Thyroid gland (tissue), 4 donors: ENCODE measurements around the gene FAM3D. TPM values are rescaled to one million over a fixed set of nuclear protein-coding genes. Genes with fewer than 3 reads are reported as not detected.

Experiments used
- DNase-seq, 2 donors: peaks; one replicate each; pipeline ENCODE4 v3.0.0-alpha.2; 2019
- H3K27ac ChIP-seq, 3 donors: fragments of 200-600 bp; sonication (generic); 1 replicate in 2 of 3; 2 replicates in 1 of 3; pipeline ENCODE4 v1.5.1; 2016 to 2019; ENCODE audit warnings: mild to moderate bottlenecking in 1 of 3, moderate library complexity in 1 of 3
- H3K27me3 ChIP-seq: fragments of 200-600 bp; sonication (generic); one replicate; pipeline ENCODE4 v1.5.1; 2019
- H3K36me3 ChIP-seq, 2 donors: fragments of 200-600 bp; sonication (generic); one replicate each; pipeline ENCODE4 v1.5.1; 2016 to 2019
- H3K4me1 ChIP-seq, 2 donors: fragments of 200-600 bp; sonication (generic); one replicate each; pipeline ENCODE4 v1.5.1; 2017 to 2019
- H3K4me3 ChIP-seq, 3 donors: fragments of 200-600 bp; sonication (generic); replicated peaks in 1 of 3; 1 replicate in 2 of 3; 2 replicates in 1 of 3; pipeline ENCODE4 v1.5.1; 2016; ENCODE audit warnings: mild to moderate bottlenecking in 1 of 3
- H3K9me3 ChIP-seq: fragments of 200-600 bp; sonication (generic); one replicate; pipeline ENCODE4 v1.5.1; 2017
- POLR2A ChIP-seq, 2 donors: fragments of 450-650 bp; IDR thresholded peaks; one replicate each; pipeline ENCODE4 v1.6.1; 2017; ENCODE audit warnings: antibody characterized with exemption in 2 of 2, mild to moderate bottlenecking in 2 of 2, moderate library complexity in 1 of 2
- WGBS, 2 donors: methylation state at CpG; one replicate each; pipeline ENCODE4 v1.1.5; 2017; 5-methylcytosine and 5-hydroxymethylcytosine counted together
- intact Hi-C: fragments of 100-400 bp; cut with DNase I; formaldehyde crosslinking; loops from one replicate; pipeline ENCODE4 v1.15.1; 2023
- total RNA-seq, 4 donors: library from RNA; depleted of rRNA; stranded (reverse); fragments of >200 nt; gene quantifications; one replicate each; pipeline ENCODE4 v1.2.3, GENCODE V29; 2016
- TF ChIP-seq, protein P1 (sequence below), 6 experiments: fragments of 200-600 bp in 3 of 6; fragments of 450-650 bp in 3 of 6; sonication (generic) in 3 of 6; IDR thresholded peaks; one replicate each; pipeline ENCODE4 v1.5.1; 2016 to 2019; ENCODE audit warnings: antibody characterized with exemption in 6 of 6, mild to moderate bottlenecking in 2 of 6, inconsistent platforms in 1 of 6, moderate library complexity in 1 of 6

The FAM3D gene
- total RNA-seq, 4 donors from 2014 or later: 0.67 TPM; not detected in 3

DNA sequence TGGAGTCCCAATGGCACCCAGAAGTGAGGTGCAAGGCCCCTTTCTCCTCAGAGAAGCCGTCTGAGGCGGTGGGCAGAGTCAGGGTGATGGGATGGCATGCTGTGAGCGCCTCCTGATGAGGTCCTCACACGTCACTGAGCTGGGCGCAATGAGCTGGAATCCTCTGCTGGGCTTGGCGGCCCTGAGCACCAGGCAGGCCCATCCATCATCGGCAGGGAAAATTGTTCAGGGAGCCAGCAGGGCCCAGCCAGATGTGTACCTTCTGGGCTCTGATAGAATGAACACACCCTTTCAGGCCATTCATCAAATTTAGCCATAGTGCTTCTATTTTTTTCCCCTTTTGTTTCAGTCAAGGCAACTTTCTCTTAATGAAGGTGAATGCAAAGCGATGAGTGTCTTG, 43.7 kb downstream of the FAM3D start:
- Histone ChIP-seq H3K9me3 (no peaks in the 10 kb centered on the region), H3K4me3 (no peak overlapping the region), H3K27me3 (no peaks in the 10 kb centered on the region), H3K27ac (no peak overlapping the region), H3K36me3 (no peaks in the 10 kb centered on the region), H3K4me1 (peaks cover 12% of the 10 kb centered on the region in 2 donors)
- TF ChIP-seq POLR2A (IDR thresholded peaks at IDR 0.05): no peak
- TF ChIP-seq, protein P1, sequence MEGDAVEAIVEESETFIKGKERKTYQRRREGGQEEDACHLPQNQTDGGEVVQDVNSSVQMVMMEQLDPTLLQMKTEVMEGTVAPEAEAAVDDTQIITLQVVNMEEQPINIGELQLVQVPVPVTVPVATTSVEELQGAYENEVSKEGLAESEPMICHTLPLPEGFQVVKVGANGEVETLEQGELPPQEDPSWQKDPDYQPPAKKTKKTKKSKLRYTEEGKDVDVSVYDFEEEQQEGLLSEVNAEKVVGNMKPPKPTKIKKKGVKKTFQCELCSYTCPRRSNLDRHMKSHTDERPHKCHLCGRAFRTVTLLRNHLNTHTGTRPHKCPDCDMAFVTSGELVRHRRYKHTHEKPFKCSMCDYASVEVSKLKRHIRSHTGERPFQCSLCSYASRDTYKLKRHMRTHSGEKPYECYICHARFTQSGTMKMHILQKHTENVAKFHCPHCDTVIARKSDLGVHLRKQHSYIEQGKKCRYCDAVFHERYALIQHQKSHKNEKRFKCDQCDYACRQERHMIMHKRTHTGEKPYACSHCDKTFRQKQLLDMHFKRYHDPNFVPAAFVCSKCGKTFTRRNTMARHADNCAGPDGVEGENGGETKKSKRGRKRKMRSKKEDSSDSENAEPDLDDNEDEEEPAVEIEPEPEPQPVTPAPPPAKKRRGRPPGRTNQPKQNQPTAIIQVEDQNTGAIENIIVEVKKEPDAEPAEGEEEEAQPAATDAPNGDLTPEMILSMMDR (IDR thresholded peaks at IDR 0.05): no peak
- WGBS, 2 donors: 96 to 100% methylated on average over 1 to 8 of the region's 8 CpGs
- DNase-seq: no peak
- intact Hi-C loops: no loop called here

DNA sequence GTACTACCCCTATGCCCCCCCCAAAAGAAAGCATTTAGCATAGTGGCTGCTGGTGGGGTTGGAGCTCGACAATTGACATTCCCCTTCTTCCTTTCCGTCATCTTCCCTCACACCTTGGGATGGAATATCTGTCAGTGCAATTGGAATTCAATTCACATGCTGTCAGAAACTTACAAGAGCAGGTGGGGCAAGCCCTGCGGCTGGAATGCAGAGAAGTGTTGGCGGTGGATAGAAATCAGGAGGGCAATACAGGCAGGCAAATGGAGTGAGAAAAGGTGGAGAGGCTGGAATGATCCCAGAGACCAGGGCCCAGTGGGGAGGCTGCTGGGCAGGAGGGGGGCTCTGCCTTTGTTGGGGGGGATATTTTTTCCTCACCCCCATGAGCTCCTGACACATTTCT, 44.1 kb downstream of the FAM3D start:
- Histone ChIP-seq H3K36me3 (no peaks in the 10 kb centered on the region), H3K4me3 (no peak overlapping the region), H3K27me3 (no peaks in the 10 kb centered on the region), H3K27ac (no peak overlapping the region), H3K4me1 (peaks cover 7 to 9% of the 10 kb centered on the region in 2 donors), H3K9me3 (no peaks in the 10 kb centered on the region)
- no peak for DNase-seq
- intact Hi-C loops: no loop called here
- TF ChIP-seq, protein P1 (IDR thresholded peaks at IDR 0.05): no peak
- TF ChIP-seq POLR2A (IDR thresholded peaks at IDR 0.05): no peak
- WGBS, 2 donors: 77 to 94% methylated on average over 4 of the region's 4 CpGs

DNA sequence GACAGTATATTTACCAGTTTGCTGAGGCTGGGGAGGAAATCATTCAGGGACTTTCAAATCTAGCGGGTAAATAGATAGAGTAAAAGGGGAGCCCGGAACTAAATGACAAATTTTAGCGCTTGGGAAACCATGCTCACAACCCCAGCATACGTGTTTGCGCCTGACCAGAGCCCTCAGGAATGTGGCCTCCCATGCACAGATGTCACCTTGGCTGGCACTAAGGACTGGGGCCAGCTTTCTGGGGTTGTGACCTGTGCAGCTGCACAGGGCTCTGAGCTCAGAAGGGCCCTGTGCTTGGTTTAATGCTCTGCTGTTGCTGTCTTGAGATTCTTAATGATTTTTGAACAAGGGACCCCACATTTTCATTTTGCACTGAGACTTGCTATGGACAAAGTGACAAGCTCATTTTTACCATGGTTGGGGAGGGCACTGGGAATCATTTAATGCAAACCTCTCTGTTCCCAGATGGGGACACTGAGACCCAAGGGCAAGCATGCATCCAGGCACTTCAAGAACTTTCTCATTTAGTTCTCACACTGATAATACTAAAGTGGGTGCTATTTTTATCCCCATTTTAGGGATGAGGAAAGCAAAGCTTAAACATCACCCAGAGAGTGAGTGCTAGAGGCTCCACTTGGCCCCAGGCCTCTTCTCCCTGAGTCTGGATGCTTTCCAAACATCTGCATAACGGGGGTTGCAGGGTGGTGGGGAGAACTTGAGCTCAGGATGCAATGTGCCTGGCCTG, 45.3 kb downstream of the FAM3D start:
- no peaks in the 10 kb centered on the region for H3K36me3 ChIP-seq
- no peaks in the 10 kb centered on the region for H3K27me3 ChIP-seq
- no peak overlapping the region for H3K27ac ChIP-seq
- H3K9me3 ChIP-seq: no peaks in the 10 kb centered on the region
- TF ChIP-seq, protein P1 (IDR thresholded peaks at IDR 0.05): no peak
- no peak for TF ChIP-seq POLR2A (IDR thresholded peaks at IDR 0.05)
- no peak overlapping the region for H3K4me3 ChIP-seq
- 78 to 80% methylated on average over 6 of the region's 6 CpGs for WGBS, 2 donors
- no peak for DNase-seq
- peaks cover 0 to 6% of the 10 kb centered on the region in 2 donors for H3K4me1 ChIP-seq
- intact Hi-C loops: no loop called here

DNA sequence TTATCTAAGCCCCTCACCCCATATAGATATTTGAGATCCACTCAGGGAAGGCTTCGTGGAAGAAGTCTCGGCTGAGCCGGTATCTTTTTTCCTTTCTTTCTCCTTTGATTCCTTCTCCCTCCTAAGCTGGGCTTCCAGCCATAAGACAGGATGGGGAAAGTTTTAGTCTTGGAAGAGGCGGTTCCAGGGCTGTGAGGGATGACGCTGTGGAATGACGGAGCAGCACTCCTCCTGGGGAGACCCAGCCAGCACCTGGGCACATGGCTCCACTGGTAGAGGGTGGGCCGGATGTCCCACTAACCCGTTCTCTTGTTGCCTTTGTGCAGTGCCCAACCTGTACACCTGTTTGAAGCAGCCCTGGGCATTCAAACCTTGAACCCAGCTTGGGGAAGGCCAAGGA, 46.2 kb downstream of the FAM3D start:
- H3K4me1 ChIP-seq: peaks cover 0 to 6% of the 10 kb centered on the region in 2 donors
- H3K27ac ChIP-seq: no peak overlapping the region
- no peaks in the 10 kb centered on the region for H3K27me3 ChIP-seq
- DNase-seq: no peak
- intact Hi-C loops: no loop called here
- no peak overlapping the region for H3K4me3 ChIP-seq
- H3K36me3 ChIP-seq: no peaks in the 10 kb centered on the region
- TF ChIP-seq POLR2A (IDR thresholded peaks at IDR 0.05): no peak
- TF ChIP-seq, protein P1 (IDR thresholded peaks at IDR 0.05): no peak
- H3K9me3 ChIP-seq: no peaks in the 10 kb centered on the region
- 92 to 94% methylated on average over 8 of the region's 8 CpGs for WGBS, 2 donors

DNA sequence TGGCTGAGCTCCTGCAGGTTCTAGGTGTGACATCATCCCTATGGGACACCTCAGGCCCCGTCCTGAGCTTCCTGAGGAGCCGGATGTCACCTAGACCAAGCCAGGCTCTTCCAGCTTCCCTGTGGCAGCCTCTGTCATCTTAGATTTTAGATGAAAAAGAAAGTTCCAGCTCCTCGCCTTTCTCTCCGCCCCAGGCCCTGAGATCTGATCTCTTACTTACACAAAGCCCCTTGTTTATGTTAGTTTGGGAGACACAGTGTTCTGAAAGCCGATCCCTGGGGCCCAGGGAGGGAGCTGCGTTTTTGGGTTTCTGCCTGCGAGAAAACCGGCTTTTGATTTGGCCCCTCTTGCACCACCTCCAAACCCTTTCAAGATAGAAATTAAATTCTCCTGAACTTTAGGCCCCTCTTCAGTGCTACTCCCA, 49.2 kb downstream of the FAM3D start:
- Histone ChIP-seq H3K4me3 (no peak overlapping the region), H3K27me3 (no peaks in the 10 kb centered on the region), H3K4me1 (peaks cover 0 to 6% of the 10 kb centered on the region in 2 donors), H3K9me3 (no peaks in the 10 kb centered on the region), H3K36me3 (no peaks in the 10 kb centered on the region), H3K27ac (peak overlapping the region; percentile 1 to 53 (median 46))
- TF ChIP-seq POLR2A (IDR thresholded peaks at IDR 0.05): no peak
- TF ChIP-seq, protein P1 (IDR thresholded peaks at IDR 0.05): no peak
- DNase-seq: peak; percentile 49 to 58
- intact Hi-C loops: no loop called here
- 30 to 54% methylated on average over 6 to 8 of the region's 8 CpGs for WGBS, 2 donors
